Measurements from ENCODE around the gene METTL2A.
"Not testable (repeated sequence)": the region's sequence is repeated elsewhere in the genome, so short reads cannot be mapped to it uniquely, and the experiment has no call there.

GRCh38 chr17:62453041-62453440 is 29.3 kb downstream of the METTL2A start:
- TF ChIP-seq, protein P1, sequence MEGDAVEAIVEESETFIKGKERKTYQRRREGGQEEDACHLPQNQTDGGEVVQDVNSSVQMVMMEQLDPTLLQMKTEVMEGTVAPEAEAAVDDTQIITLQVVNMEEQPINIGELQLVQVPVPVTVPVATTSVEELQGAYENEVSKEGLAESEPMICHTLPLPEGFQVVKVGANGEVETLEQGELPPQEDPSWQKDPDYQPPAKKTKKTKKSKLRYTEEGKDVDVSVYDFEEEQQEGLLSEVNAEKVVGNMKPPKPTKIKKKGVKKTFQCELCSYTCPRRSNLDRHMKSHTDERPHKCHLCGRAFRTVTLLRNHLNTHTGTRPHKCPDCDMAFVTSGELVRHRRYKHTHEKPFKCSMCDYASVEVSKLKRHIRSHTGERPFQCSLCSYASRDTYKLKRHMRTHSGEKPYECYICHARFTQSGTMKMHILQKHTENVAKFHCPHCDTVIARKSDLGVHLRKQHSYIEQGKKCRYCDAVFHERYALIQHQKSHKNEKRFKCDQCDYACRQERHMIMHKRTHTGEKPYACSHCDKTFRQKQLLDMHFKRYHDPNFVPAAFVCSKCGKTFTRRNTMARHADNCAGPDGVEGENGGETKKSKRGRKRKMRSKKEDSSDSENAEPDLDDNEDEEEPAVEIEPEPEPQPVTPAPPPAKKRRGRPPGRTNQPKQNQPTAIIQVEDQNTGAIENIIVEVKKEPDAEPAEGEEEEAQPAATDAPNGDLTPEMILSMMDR (IDR thresholded peaks at IDR 0.05), result not testable (repeated sequence)
- not testable (repeated sequence) for TF ChIP-seq POLR2A (IDR thresholded peaks at IDR 0.05; ENCODE audit: low read depth)

All from esophagus muscularis mucosa (tissue), 3 donors.